Astrocyte (in vitro differentiated cells and primary cell): Measurements from ENCODE around the gene LHX1. TPM values are rescaled to one million over a fixed set of nuclear protein-coding genes. Genes with fewer than 3 reads are reported as not detected.

ENCODE experiments used
- DNase-seq: peaks from one replicate; pipeline ENCODE4 v3.0.0-alpha.2; 2010; ENCODE audit warnings: low read depth
- FAIRE-seq: peaks from 2 replicates; lab custom pipeline; 2011; peaks lifted over from hg19 to GRCh38; lab: Jason Lieb, UNC
- H2AFZ ChIP-seq: 2 replicates; pipeline ENCODE4 v1.6.0; 2012; ENCODE audit warnings: low read depth, low read length, inconsistent platforms
- H3K27ac ChIP-seq: 2 replicates; pipeline ENCODE4 v1.5.1; 2011; ENCODE audit warnings: low read depth, low read length, inconsistent platforms
- H3K27me3 ChIP-seq: 2 replicates; pipeline ENCODE4 v1.6.0; 2011; ENCODE audit warnings: low read length, inconsistent platforms; ENCODE audit not compliant: insufficient read depth
- H3K36me3 ChIP-seq: 2 replicates; pipeline ENCODE4 v1.5.1; 2011; ENCODE audit warnings: low read length, inconsistent platforms; ENCODE audit not compliant: insufficient read depth
- H3K4me1 ChIP-seq: 2 replicates; pipeline ENCODE4 v1.5.1; 2011; ENCODE audit warnings: low read length, inconsistent platforms; ENCODE audit not compliant: insufficient read depth
- H3K4me2 ChIP-seq: 2 replicates; pipeline ENCODE4 v1.6.0; 2012; ENCODE audit warnings: low read length, inconsistent platforms
- H3K4me3 ChIP-seq: 2 replicates; pipeline ENCODE4 v1.5.1; 2011; ENCODE audit warnings: low read depth, mild to moderate bottlenecking, low read length, inconsistent platforms; ENCODE audit not compliant: insufficient read depth
- H3K79me2 ChIP-seq: 2 replicates; pipeline ENCODE4 v1.6.0; 2012; ENCODE audit warnings: mild to moderate bottlenecking, low read length, inconsistent platforms; ENCODE audit not compliant: insufficient read depth
- H3K9ac ChIP-seq: 2 replicates; pipeline ENCODE4 v1.6.0; 2012; ENCODE audit warnings: mild to moderate bottlenecking, low read length, inconsistent platforms
- H3K9me3 ChIP-seq: 2 replicates; pipeline ENCODE4 v1.5.1; 2012; ENCODE audit warnings: low read depth, mild to moderate bottlenecking, low read length, inconsistent platforms; ENCODE audit not compliant: insufficient read depth
- H4K20me1 ChIP-seq: 2 replicates; pipeline ENCODE4 v1.6.0; 2012; ENCODE audit warnings: low read length, inconsistent platforms; ENCODE audit not compliant: insufficient read depth
- H3K27ac Mint-ChIP-seq: one replicate; pipeline ENCODE4 v1.8.0; 2021; ENCODE audit warnings: mild to moderate bottlenecking, mixed read lengths; ENCODE audit not compliant: unreplicated experiment
- H3K27me3 Mint-ChIP-seq: one replicate; pipeline ENCODE4 v1.8.0; 2021; ENCODE audit warnings: low read depth, mixed read lengths; ENCODE audit not compliant: unreplicated experiment
- H3K36me3 Mint-ChIP-seq: one replicate; pipeline ENCODE4 v1.8.0; 2021; ENCODE audit warnings: low read depth, mixed read lengths; ENCODE audit not compliant: unreplicated experiment
- H3K4me1 Mint-ChIP-seq: one replicate; pipeline ENCODE4 v1.8.0; 2021; ENCODE audit warnings: low read depth, mixed read lengths; ENCODE audit not compliant: unreplicated experiment
- H3K4me3 Mint-ChIP-seq: one replicate; pipeline ENCODE4 v1.8.0; 2021; ENCODE audit warnings: mild to moderate bottlenecking, moderate library complexity, mixed read lengths; ENCODE audit not compliant: unreplicated experiment
- H3K9me3 Mint-ChIP-seq: one replicate; pipeline ENCODE4 v1.8.0; 2021; ENCODE audit warnings: mild to moderate bottlenecking, mixed read lengths; ENCODE audit not compliant: unreplicated experiment
- EZH2 ChIP-seq: IDR thresholded peaks from 2 replicates; pipeline ENCODE4 v1.6.1; 2012; ENCODE audit warnings: mild to moderate bottlenecking, low read length, inconsistent platforms; ENCODE audit not compliant: insufficient read depth
- total RNA-seq: library from RNA; stranded (reverse); gene quantifications from 2 replicates; pipeline ENCODE4 v1.2.1, GENCODE V29; 2021
- TF ChIP-seq, protein P1 (sequence below): IDR thresholded peaks from 2 replicates; pipeline ENCODE4 v1.5.1; 2011; ENCODE audit warnings: low read depth, mild to moderate bottlenecking, inconsistent platforms, low read length, moderate library complexity; ENCODE audit not compliant: insufficient read depth

Gene LHX1
- total RNA-seq, 1 donor from 2014 or later = 10.8 TPM

DNA sequence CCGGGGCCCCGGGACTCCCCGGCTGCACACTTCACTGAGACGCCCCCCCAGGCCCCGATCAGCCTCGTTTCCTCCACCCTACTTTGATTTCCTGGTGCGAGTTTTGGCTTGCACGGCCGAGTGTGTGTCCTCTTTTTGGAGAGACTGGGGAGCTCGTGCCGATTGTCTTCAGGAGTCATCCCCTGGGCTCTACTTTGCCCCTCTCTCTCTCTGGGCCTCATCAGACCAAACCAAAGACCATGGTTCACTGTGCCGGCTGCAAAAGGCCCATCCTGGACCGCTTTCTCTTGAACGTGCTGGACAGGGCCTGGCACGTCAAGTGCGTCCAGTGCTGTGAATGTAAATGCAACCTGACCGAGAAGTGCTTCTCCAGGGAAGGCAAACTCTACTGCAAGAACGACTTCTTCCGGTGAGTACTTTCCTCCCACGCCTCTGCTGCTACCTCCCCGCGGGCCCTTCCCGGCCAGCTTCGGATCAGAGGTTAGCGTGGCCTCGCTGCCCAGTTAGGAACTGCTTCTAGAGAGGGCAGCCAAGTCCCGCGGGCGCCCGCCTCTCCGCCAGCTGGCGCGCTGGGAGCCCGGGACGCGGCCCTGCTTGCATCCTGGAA is 787 bp downstream of the LHX1 start:
- DNase-seq = peak; percentile 25
- Mint-ChIP-seq H3K9me3 (peaks cover 24% of the 10 kb centered on the region), H3K4me3 (peak overlapping the region; percentile 85), H3K4me1 (peaks cover 10% of the 10 kb centered on the region), H3K27me3 (peaks cover 50% of the 10 kb centered on the region), H3K36me3 (peaks cover 20% of the 10 kb centered on the region), H3K27ac (peak overlapping the region; percentile 80)
- H3K4me2 ChIP-seq = peak overlapping the region; percentile 70
- peaks cover 27% of the 10 kb centered on the region for H3K4me1 ChIP-seq
- peak overlapping the region; percentile 18 for H2AFZ ChIP-seq
- no peaks in the 10 kb centered on the region for H3K36me3 ChIP-seq
- no peak overlapping the region for H3K9ac ChIP-seq
- no peak for TF ChIP-seq EZH2
- TF ChIP-seq, protein P1, sequence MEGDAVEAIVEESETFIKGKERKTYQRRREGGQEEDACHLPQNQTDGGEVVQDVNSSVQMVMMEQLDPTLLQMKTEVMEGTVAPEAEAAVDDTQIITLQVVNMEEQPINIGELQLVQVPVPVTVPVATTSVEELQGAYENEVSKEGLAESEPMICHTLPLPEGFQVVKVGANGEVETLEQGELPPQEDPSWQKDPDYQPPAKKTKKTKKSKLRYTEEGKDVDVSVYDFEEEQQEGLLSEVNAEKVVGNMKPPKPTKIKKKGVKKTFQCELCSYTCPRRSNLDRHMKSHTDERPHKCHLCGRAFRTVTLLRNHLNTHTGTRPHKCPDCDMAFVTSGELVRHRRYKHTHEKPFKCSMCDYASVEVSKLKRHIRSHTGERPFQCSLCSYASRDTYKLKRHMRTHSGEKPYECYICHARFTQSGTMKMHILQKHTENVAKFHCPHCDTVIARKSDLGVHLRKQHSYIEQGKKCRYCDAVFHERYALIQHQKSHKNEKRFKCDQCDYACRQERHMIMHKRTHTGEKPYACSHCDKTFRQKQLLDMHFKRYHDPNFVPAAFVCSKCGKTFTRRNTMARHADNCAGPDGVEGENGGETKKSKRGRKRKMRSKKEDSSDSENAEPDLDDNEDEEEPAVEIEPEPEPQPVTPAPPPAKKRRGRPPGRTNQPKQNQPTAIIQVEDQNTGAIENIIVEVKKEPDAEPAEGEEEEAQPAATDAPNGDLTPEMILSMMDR = no peak
- no peaks in the 10 kb centered on the region for H3K79me2 ChIP-seq
- no peak overlapping the region for H3K27ac ChIP-seq
- peaks cover 11% of the 10 kb centered on the region for H3K9me3 ChIP-seq
- H4K20me1 ChIP-seq = peaks cover 36% of the 10 kb centered on the region
- H3K27me3 ChIP-seq = peaks cover 97% of the 10 kb centered on the region
- H3K4me3 ChIP-seq = peak overlapping the region; percentile 23
- FAIRE-seq = no peak

GRCh38 chr17:36938566-36939051 is 1.3 kb downstream of the LHX1 start:
- peaks cover 20% of the 10 kb centered on the region for H3K36me3 Mint-ChIP-seq
- no peak overlapping the region for H3K4me3 ChIP-seq
- no peak for TF ChIP-seq EZH2

DNA sequence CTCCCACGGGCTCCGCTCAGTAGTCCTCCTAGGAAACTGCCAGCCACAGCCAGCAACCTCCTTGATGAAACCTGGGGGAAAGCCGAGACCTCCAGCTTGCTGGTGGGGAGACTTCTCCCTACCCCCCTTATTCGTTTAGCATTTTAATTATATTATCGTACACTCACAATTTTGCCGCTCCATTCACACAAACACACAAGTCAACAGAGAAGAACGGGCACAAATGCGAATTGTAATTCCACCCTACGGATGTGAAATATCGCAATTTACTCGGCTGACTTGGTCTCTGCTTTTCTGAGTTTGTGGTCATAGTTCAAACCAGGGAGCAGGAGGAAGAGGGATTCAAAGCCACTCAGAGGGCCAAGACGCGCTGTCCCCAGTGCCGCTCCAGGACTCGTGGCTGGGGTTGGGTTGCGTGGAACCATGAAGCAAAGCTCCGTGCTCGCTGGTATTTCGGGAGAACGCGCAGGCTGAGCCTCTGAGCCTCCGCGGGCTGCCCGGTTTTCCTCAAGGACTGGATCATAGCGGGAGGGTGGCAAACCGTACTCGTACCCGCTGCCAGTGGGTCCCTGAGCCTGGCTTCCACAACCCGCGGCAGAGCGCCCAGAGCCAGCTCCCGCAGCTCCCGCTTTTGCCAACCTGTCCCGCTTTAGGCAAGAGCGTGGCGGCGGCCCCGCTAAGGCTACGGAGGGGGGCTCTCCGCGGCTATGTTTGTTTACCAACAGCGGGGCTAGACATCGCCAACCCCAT is 2.0 kb downstream of the LHX1 start:
- DNase-seq = no peak
- no peak for FAIRE-seq
- H3K9me3 ChIP-seq = peaks cover 7% of the 10 kb centered on the region
- no peaks in the 10 kb centered on the region for H3K36me3 ChIP-seq
- peaks cover 21% of the 10 kb centered on the region for H3K4me1 ChIP-seq
- no peak overlapping the region for H3K27ac ChIP-seq
- no peak overlapping the region for H3K4me3 ChIP-seq
- peaks cover 97% of the 10 kb centered on the region for H3K27me3 ChIP-seq
- H3K27me3 Mint-ChIP-seq = peaks cover 50% of the 10 kb centered on the region
- H4K20me1 ChIP-seq = peaks cover 27% of the 10 kb centered on the region
- H3K9me3 Mint-ChIP-seq = peaks cover 22% of the 10 kb centered on the region
- H3K4me3 Mint-ChIP-seq = peak overlapping the region; percentile 85
- no peaks in the 10 kb centered on the region for H3K79me2 ChIP-seq
- peaks cover 16% of the 10 kb centered on the region for H3K36me3 Mint-ChIP-seq
- H3K27ac Mint-ChIP-seq = peak overlapping the region; percentile 38
- peaks cover 5% of the 10 kb centered on the region for H3K4me1 Mint-ChIP-seq
- H2AFZ ChIP-seq = no peak overlapping the region
- H3K4me2 ChIP-seq = no peak overlapping the region
- TF ChIP-seq EZH2 = peak; percentile 99
- TF ChIP-seq, protein P1 = no peak
- H3K9ac ChIP-seq = no peak overlapping the region

More at GRCh38 chr17:36938566-36939051, 1.3 kb downstream of the LHX1 start:
- no peak overlapping the region for H3K27ac ChIP-seq
- H2AFZ ChIP-seq = no peak overlapping the region
- peak overlapping the region; percentile 85 for H3K4me3 Mint-ChIP-seq
- H4K20me1 ChIP-seq = peaks cover 32% of the 10 kb centered on the region
- no peaks in the 10 kb centered on the region for H3K79me2 ChIP-seq
- peaks cover 97% of the 10 kb centered on the region for H3K27me3 ChIP-seq
- H3K4me1 ChIP-seq = peaks cover 26% of the 10 kb centered on the region
- H3K4me1 Mint-ChIP-seq = peaks cover 9% of the 10 kb centered on the region
- FAIRE-seq (no peak), DNase-seq (no peak)
- peak overlapping the region; percentile 38 for H3K27ac Mint-ChIP-seq
- no peak overlapping the region for H3K9ac ChIP-seq
- no peaks in the 10 kb centered on the region for H3K36me3 ChIP-seq
- peaks cover 50% of the 10 kb centered on the region for H3K27me3 Mint-ChIP-seq
- peaks cover 9% of the 10 kb centered on the region for H3K9me3 ChIP-seq
- peaks cover 26% of the 10 kb centered on the region for H3K9me3 Mint-ChIP-seq
- peak overlapping the region; percentile 70 for H3K4me2 ChIP-seq
